Subcutaneous adipose tissue (tissue), 4 donors: ENCODE measurements around the gene JAM2. TPM values are rescaled to one million over a fixed set of nuclear protein-coding genes. Genes with fewer than 3 reads are reported as not detected.

Source experiments
- CTCF ChIP-seq: fragments of 450-650 bp; IDR thresholded peaks from one replicate; pipeline ENCODE4 v1.5.1; 2016; ENCODE audit warnings: low read depth, mild to moderate bottlenecking, control low read depth, antibody characterized with exemption, moderate library complexity
- total RNA-seq, 4 donors: library from RNA; depleted of rRNA; stranded (reverse); fragments of >200 nt; gene quantifications; one replicate each; pipeline ENCODE4 v1.1.0, GENCODE V29; 2016

JAM2 gene
- total RNA-seq, 4 donors from 2014 or later, result 4.4 to 21.1 (median 15.5) TPM

DNA sequence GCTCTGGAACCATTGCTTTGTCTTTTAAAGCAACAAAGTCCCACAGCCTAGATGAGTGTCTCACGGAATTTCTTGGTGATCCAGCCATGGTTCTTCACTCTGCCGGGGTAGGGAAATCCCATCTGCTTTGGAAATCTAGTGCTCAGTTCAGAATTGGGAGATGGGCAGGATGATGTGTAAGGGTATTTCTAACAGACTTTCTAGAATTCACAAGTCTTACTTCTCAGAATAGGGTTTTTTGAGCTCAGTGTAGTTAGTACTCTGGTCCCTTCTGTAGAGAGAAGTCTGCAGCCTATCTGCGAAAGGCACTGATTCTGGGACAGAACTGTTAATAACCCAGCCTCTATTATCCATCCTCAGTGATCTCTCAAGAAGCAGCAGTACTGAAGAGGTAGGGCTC is 121.0 kb downstream of the JAM2 start:
- no peak for TF ChIP-seq CTCF

GRCh38 chr21:25760677-25761076 is 121.6 kb downstream of the JAM2 start:
- no peak for TF ChIP-seq CTCF

DNA sequence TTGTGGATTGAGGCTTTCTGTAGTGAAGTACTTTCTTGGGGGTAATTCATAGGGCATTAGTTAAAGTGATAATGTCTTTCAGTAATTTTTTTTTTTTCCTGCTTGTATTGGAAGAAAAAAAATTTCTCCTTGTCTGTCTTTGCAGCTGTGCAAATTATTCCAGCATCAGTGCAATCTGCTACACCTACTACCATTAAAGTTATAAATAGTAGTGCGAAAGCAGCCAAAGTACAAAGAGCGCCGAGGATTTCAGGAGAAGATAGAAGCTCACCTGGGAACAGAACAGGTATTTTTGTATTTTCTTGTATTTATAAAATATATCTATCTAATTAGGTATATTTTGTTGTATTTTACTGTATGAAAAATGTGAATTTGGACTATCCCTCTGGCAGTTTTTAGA is 125.0 kb downstream of the JAM2 start:
- no peak for TF ChIP-seq CTCF

Other genes starting within 250 kb of the JAM2 start
- gene MRPL39, start 31.8 kb upstream of the JAM2 start, total RNA-seq, result 10 to 100 TPM; 13.0 to 36.7 (median 16.2) TPM
- gene ATP5PF, start 95.6 kb downstream of the JAM2 start, total RNA-seq, result 100 to 1,000 TPM; 103 to 310 (median 116) TPM
- 10 to 100 TPM; 25.8 to 39.9 (median 27.5) TPM for gene GABPA, start 95.7 kb downstream of the JAM2 start, total RNA-seq